GM12874 (cell line): ENCODE results near the gene OTOG.

Experiments used
- TF ChIP-seq, protein P1 (sequence below): IDR thresholded peaks from 2 replicates; pipeline ENCODE4 v1.5.1; 2011; ENCODE audit warnings: low read depth, mild to moderate bottlenecking, control low read depth, low read length, moderate library complexity; ENCODE audit not compliant: insufficient read depth

Gene OTOG

DNA sequence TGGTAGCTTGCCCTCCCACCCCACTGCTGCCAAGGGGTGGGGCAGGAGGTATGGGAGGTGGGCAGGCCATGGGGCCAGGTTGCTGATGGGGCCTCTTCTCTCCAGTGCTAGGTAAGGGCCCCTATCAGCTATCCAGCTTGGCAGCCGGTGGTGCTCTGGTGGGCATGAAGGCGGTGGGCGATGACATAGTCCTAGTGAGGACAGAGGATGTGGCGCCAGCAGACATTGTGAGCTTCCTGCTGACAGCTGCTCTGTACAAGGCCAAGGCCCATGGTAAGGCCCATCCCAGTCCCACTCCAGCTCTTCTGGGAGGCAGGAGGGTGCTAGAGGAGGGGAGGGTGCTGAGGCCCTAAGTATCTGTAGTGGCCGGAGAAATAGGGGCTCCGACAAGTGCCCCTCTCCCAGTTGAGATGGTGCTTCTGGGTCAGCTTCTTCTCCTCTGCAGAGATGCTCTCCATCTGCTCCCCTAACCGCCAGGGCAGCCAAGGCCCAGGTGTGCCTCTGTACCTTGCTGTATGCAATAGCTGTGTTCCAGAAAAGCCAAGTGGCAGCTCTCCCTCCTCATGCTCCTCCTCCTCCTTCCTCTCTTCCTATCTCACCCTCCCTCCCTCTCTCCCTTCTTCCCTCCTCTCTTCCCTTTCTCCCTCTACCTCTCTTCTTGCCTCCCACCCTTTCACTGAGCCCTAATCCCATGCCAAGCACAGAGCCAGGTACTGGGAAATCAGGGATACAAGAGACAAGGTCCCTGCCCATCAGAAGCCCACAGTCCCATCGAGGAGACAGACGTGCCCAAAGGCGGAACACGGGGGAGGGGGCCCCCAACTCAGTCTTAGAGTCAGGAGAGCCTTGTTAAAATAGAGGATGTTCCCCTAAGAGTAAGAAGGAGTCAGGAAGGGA, 55.3 kb downstream of the OTOG start:
- TF ChIP-seq, protein P1, sequence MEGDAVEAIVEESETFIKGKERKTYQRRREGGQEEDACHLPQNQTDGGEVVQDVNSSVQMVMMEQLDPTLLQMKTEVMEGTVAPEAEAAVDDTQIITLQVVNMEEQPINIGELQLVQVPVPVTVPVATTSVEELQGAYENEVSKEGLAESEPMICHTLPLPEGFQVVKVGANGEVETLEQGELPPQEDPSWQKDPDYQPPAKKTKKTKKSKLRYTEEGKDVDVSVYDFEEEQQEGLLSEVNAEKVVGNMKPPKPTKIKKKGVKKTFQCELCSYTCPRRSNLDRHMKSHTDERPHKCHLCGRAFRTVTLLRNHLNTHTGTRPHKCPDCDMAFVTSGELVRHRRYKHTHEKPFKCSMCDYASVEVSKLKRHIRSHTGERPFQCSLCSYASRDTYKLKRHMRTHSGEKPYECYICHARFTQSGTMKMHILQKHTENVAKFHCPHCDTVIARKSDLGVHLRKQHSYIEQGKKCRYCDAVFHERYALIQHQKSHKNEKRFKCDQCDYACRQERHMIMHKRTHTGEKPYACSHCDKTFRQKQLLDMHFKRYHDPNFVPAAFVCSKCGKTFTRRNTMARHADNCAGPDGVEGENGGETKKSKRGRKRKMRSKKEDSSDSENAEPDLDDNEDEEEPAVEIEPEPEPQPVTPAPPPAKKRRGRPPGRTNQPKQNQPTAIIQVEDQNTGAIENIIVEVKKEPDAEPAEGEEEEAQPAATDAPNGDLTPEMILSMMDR: no peak

DNA sequence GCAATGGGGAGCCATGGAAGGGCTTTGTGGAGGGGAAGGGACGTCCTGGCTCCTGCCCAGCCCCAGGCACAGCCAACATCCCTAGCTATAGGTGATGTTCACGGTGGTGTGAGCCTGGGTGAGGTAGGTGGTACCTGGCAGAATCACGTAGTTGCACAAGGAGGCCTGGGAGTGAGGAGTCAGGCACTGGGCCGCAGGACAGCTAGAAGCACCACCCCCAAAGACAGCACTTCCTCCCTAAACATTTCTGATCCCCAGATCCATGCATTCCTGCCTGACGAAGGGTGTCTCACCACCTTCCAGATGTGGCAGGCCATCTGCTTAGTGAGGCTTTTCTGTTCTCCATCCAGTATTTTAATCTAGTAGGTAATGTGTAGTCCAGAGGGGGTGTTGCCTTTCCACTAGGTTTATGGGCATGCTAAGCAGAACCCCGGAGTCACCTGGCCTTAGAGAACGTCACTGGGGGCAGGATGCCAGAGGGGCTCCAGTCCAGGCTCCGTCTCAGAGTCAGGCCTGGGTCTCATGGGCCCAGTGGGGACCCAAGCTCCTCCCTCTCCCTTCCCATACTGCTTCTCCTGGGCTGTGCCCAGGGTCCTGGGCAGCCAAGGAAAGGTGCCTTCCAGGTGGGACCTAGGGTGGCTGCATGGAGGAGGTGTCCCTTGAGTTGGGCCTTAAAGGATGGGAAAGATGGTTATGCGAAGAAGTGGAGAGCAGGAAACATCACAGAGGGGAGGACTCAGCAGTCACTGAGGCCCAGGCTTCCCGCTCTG, 56.2 kb downstream of the OTOG start:
- TF ChIP-seq, protein P1: no peak

DNA sequence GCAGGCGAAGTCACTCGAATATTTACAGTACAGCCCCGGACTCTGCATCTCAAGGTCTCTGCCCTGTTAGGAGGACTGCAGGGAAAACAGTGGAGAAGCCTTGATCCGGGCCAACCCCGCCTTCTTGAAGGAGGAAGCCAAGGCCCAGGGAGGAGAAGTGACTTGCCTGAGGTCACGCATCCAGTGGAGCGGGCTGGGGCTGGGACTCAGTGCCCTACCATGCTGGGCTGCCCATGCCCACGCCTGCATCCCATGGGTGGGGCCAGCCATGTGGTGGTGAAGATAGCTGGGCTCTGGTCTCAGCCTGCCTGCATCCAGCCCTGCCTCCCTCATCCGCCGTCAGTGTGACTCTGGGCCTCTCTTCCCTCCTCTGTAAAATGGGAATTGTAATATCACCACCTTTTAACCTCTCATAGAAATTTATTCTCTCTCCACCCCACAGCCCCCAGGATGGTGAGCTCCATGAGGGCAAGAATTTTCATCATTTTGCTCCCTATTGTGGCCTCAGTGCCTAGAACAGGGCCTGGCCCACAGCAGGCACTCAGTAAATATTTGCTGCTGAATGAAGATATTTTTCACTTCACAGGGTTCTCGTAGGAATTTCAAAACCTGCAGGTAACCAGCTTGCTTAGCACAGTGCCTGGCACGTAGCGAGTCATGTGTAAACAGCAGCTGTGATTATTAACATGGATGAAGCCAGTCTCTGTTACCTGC, 57.3 kb downstream of the OTOG start:
- TF ChIP-seq, protein P1: no peak

DNA sequence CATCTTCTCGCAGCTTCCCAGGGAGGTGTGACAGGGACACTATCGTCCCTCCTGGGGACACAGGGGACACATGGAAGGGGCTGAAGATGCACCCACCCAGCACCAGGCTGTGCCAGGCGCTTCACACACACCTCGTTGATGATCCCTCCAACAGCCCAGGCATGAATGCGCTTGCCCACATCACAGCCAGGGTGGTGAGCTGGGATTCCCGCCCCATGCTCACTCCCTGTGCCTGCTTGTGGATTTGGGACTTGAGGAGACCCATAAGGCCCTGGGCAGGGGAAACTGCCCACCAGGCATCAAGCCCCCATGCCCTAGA, 57.8 kb downstream of the OTOG start:
- TF ChIP-seq, protein P1: no peak

DNA sequence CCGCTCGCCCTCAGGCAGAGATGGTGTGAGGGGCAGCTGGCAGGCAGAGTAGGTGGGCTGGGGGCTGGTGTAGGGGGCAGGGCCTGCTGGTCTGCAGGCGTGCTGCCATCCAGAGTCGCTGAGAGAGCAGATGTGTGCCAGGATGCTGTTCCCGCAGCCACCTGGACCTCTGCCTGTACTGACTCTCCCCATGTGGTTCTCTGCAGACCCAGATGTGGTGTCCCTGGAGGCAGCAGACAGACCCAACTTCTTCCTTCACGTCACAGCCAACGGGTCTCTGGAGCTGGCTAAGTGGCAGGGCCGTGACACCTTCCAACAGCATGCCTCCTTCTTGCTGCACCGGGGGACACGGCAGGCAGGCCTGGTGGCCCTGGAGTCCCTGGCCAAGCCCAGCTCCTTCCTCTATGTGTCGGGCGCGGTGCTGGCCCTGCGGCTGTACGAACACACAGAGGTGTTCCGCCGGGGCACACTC, 58.6 kb downstream of the OTOG start:
- TF ChIP-seq, protein P1: no peak

DNA sequence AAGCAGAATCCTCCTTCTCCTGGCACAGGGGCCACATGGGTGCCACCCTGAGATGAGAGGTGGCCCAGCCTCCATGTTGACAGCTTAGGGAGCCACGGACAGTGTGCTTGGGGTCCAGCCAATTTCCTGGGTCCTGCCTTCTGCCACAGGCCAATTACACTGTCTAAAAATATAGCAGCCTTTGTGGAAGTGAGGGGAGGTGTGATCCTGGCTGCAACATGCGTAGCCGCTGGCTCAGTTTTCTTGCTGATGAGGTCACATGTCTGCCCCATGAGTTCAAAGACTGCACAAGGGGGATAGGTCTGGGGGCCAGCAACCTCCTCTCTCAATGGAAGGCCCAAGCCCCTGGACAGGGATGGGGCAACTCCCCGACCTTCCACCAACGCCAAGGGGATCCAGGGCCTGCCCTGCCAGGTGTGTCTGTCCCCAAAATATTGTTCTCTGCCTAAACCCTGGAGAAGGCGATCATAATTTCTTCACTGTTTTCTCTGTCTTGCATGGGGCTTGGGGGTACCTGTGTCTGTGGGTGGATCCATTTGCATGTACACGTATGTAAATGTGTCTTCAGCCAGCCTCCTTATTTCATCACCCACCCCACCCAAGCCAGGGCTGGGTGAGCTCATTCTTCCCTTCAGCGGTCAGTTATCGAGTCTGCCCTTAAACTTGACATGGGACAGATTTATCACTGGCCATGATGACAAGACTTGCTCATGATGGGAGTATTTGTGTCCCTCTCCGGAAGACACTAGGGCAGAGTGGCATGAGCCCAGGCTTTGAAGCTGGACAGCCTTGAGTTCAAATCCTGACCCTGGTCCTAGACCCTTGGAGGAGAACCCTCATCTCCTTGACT, 59.4 kb downstream of the OTOG start:
- TF ChIP-seq, protein P1: no peak
